ENCODE results near the gene CST7. TPM values are rescaled to one million over a fixed set of nuclear protein-coding genes. Genes with fewer than 3 reads are reported as not detected.

The CST7 gene
- total and polyA plus RNA-seq, 8 donors = 0.44 to 1.2 (median 0.86) TPM; not detected in 3

- ATAC-seq (peak in 2 of 4 donors; percentile 12 to 28), FAIRE-seq (no peak)
- intact Hi-C loops (cut with DNase I) = no loop called here
These were observed 36.7 kb downstream of the CST7 start for GRCh38 chr20:24985802-24986201.

GRCh38 chr20:24986436-24987015 is 37.5 kb downstream of the CST7 start:
- no peak for DNase-seq

More at GRCh38 chr20:24985802-24986201, 36.7 kb downstream of the CST7 start:
- H3K9me3 ChIP-seq = no peaks in the 10 kb centered on the region
- no peaks in the 10 kb centered on the region for H3K27me3 ChIP-seq
- TF ChIP-seq CTCF (IDR thresholded peaks at IDR 0.05) = no peak
- peaks cover 0 to 5% (median 0%) of the 10 kb centered on the region in 3 donors for H3K4me1 ChIP-seq
- no peak overlapping the region for H3K27ac ChIP-seq
- H3K4me3 ChIP-seq = no peak overlapping the region
- 75% methylated on average over 6 of the region's 6 CpGs for WGBS, 2 donors
- peaks cover 0 to 4% (median 0%) of the 10 kb centered on the region in 3 donors for H3K36me3 ChIP-seq
- no peak for DNase-seq

GRCh38 chr20:24987244-24987643 is 38.2 kb downstream of the CST7 start:
- no peak overlapping the region for H3K27ac ChIP-seq

More at GRCh38 chr20:24986436-24987015, 37.5 kb downstream of the CST7 start:
- H3K9me3 ChIP-seq = no peaks in the 10 kb centered on the region
- peaks cover 0 to 4% (median 0%) of the 10 kb centered on the region in 3 donors for H3K36me3 ChIP-seq
- intact Hi-C loops (cut with DNase I) = no loop called here
- FAIRE-seq = no peak
- no peak for TF ChIP-seq CTCF (IDR thresholded peaks at IDR 0.05)
- peaks cover 0 to 12% (median 0%) of the 10 kb centered on the region in 3 donors for H3K4me1 ChIP-seq
- WGBS, 2 donors = 90 to 94% methylated on average over 7 of the region's 7 CpGs
- H3K27me3 ChIP-seq = no peaks in the 10 kb centered on the region
- no peak for ATAC-seq
- H3K27ac ChIP-seq = no peak overlapping the region
- no peak overlapping the region for H3K4me3 ChIP-seq

GRCh38 chr20:24987873-24988835 is 39.1 kb downstream of the CST7 start:
- Histone ChIP-seq H3K9me3 (no peaks in the 10 kb centered on the region), H3K27me3 (no peaks in the 10 kb centered on the region), H3K27ac (no peak overlapping the region), H3K4me3 (no peak overlapping the region), H3K36me3 (no peaks in the 10 kb centered on the region), H3K4me1 (peaks cover 0 to 16% (median 0%) of the 10 kb centered on the region in 3 donors)
- intact Hi-C loops (cut with DNase I) = no loop called here
- WGBS, 2 donors = 82 to 88% methylated on average over 7 of the region's 7 CpGs
- no peak for ATAC-seq
- DNase-seq = no peak
- TF ChIP-seq CTCF (IDR thresholded peaks at IDR 0.05) = no peak
- FAIRE-seq = no peak

More at GRCh38 chr20:24987244-24987643, 38.2 kb downstream of the CST7 start:
- DNase-seq (no peak), FAIRE-seq (no peak), ATAC-seq (no peak)
- no peaks in the 10 kb centered on the region for H3K36me3 ChIP-seq
- H3K4me3 ChIP-seq = no peak overlapping the region
- 90 to 92% methylated on average over 2 of the region's 2 CpGs for WGBS, 2 donors
- no peaks in the 10 kb centered on the region for H3K9me3 ChIP-seq
- intact Hi-C loops (cut with DNase I) = no loop called here
- peaks cover 0 to 15% (median 0%) of the 10 kb centered on the region in 3 donors for H3K4me1 ChIP-seq
- H3K27me3 ChIP-seq = no peaks in the 10 kb centered on the region
- TF ChIP-seq CTCF (IDR thresholded peaks at IDR 0.05) = no peak

All from pancreas (tissue), 10 donors.